Measurements from ENCODE around the gene HYCC1.
"Not testable (repeated sequence)": the region's sequence is repeated elsewhere in the genome, so short reads cannot be mapped to it uniquely, and the experiment has no call there.

GRCh38 chr7:23046336-23046735 lies 32.4 kb upstream of the HYCC1 start:
- TF ChIP-seq POLR2AphosphoS5, CTCF, POLR2A (IDR thresholded peaks at IDR 0.05): not testable (repeated sequence)
